HepG2 (cell line): ENCODE data around the gene ATF6. TPM values are rescaled to one million over a fixed set of nuclear protein-coding genes. Genes with fewer than 3 reads are reported as not detected.

Experiments
- ATF4 ChIP-seq, 2 experiments: fragments of 450-650 bp in 1 of 2; sonication (generic) in 1 of 2; formaldehyde crosslinking; IDR thresholded peaks; 2 replicates each; pipeline versions ENCODE4 v1.5.0 to v1.8.0; 2020 to 2022; ENCODE audit warnings: mild to moderate bottlenecking in 1 of 2, missing genetic modification reagents in 1 of 2
- BHLHE40 ChIP-seq: IDR thresholded peaks from 2 replicates; pipeline ENCODE4 v1.6.1; 2011; ENCODE audit warnings: low read length, improper control_type of control experiment
- CBX5 ChIP-seq: sonication (generic); formaldehyde crosslinking; IDR thresholded peaks from 2 replicates; pipeline ENCODE4 v1.4.0; 2020; ENCODE audit warnings: missing genetic modification reagents, borderline replicate concordance
- HMGXB4 ChIP-seq, 2 experiments: sonication (generic) in 1 of 2; formaldehyde crosslinking in 1 of 2; IDR thresholded peaks; 2 replicates each; pipeline versions ENCODE4 v1.4.0 to v1.6.1; 2018 to 2020; ENCODE audit warnings: missing genetic modification reagents in 2 of 2, borderline replicate concordance in 1 of 2, low read depth in 1 of 2, mild to moderate bottlenecking in 1 of 2, missing biosample characterization in 1 of 2
- IRX3 ChIP-seq: sonication (generic); formaldehyde crosslinking; IDR thresholded peaks from 2 replicates; pipeline ENCODE4 v1.8.1; 2023; ENCODE audit warnings: mild to moderate bottlenecking, low read depth, missing genetic modification reagents, borderline replicate concordance
- MEIS2 ChIP-seq: sonication (generic); formaldehyde crosslinking; IDR thresholded peaks from 2 replicates; pipeline ENCODE4 v1.9.0; 2021; ENCODE audit warnings: mild to moderate bottlenecking, missing genetic modification reagents
- MTF2 ChIP-seq: sonication (generic); formaldehyde crosslinking; IDR thresholded peaks from 2 replicates; pipeline ENCODE4 v1.5.0; 2020; ENCODE audit warnings: missing genetic modification reagents, borderline replicate concordance
- PTBP1 ChIP-seq: fragments of 200-400 bp; formaldehyde crosslinking; IDR thresholded peaks from 2 replicates; pipeline ENCODE4 v1.6.1; 2018; ENCODE audit warnings: low read length, low read depth; ENCODE audit not compliant: poor library complexity, severe bottlenecking
- SMARCE1 ChIP-seq: fragments of 450-650 bp; IDR thresholded peaks from 2 replicates; pipeline ENCODE4 v1.6.1; 2017; ENCODE audit warnings: borderline replicate concordance
- SRSF9 ChIP-seq: fragments of 200-400 bp; formaldehyde crosslinking; IDR thresholded peaks from 2 replicates; pipeline ENCODE4 v1.6.1; 2018; ENCODE audit warnings: borderline replicate concordance, mild to moderate bottlenecking, low read depth, low read length; ENCODE audit not compliant: insufficient read depth, poor library complexity, severe bottlenecking
- SRY ChIP-seq: sonication (generic); formaldehyde crosslinking; IDR thresholded peaks from 2 replicates; pipeline ENCODE4 v1.8.0; 2022; ENCODE audit warnings: mild to moderate bottlenecking, missing genetic modification reagents
- TEF ChIP-seq: sonication (generic); formaldehyde crosslinking; IDR thresholded peaks from 2 replicates; pipeline ENCODE4 v1.5.0; 2020; ENCODE audit warnings: missing genetic modification reagents
- THAP7 ChIP-seq: sonication (generic); formaldehyde crosslinking; IDR thresholded peaks from 2 replicates; pipeline ENCODE4 v1.8.1; 2023; ENCODE audit warnings: mild to moderate bottlenecking, missing genetic modification reagents
- THYN1 ChIP-seq: sonication (generic); formaldehyde crosslinking; IDR thresholded peaks from 2 replicates; pipeline ENCODE4 v1.8.1; 2023; ENCODE audit warnings: low read depth, mild to moderate bottlenecking, moderate library complexity, missing genetic modification reagents, borderline replicate concordance
- TRIM24 ChIP-seq: sonication (generic); formaldehyde crosslinking; IDR thresholded peaks from 2 replicates; pipeline ENCODE4 v1.8.0; 2022; ENCODE audit warnings: mild to moderate bottlenecking, missing genetic modification reagents
- ZBTB1 ChIP-seq: sonication (generic); formaldehyde crosslinking; IDR thresholded peaks from 2 replicates; pipeline ENCODE4 v1.4.0; 2020; ENCODE audit warnings: missing genetic modification reagents, borderline replicate concordance
- ZBTB7A ChIP-seq: sonication (generic); formaldehyde crosslinking; IDR thresholded peaks from 2 replicates; pipeline ENCODE4 v1.8.0; 2022; ENCODE audit warnings: mild to moderate bottlenecking, missing genetic modification reagents
- ZFP41 ChIP-seq: sonication (generic); formaldehyde crosslinking; IDR thresholded peaks from 2 replicates; pipeline ENCODE4 v1.4.0; 2020; ENCODE audit warnings: mild to moderate bottlenecking, missing genetic modification reagents, borderline replicate concordance
- ZNF24 ChIP-seq: fragments of 450-650 bp; IDR thresholded peaks from 2 replicates; pipeline ENCODE4 v1.6.1; 2017; ENCODE audit warnings: antibody characterized with exemption, mild to moderate bottlenecking
- ZNF335 ChIP-seq: sonication (generic); formaldehyde crosslinking; IDR thresholded peaks from 2 replicates; pipeline ENCODE4 v1.4.0; 2020; ENCODE audit warnings: missing genetic modification reagents
- ZNF484 ChIP-seq: sonication (generic); formaldehyde crosslinking; IDR thresholded peaks from 2 replicates; pipeline ENCODE4 v1.5.1; 2020; ENCODE audit warnings: mild to moderate bottlenecking, low read depth, missing genetic modification reagents, borderline replicate concordance
- ZNF740 ChIP-seq: sonication (generic); formaldehyde crosslinking; IDR thresholded peaks from 2 replicates; pipeline ENCODE4 v1.4.0; 2020; ENCODE audit warnings: missing genetic modification reagents
- polyA plus RNA-seq, 8 experiments: library from polyadenylated mRNA; depleted of rRNA in 3 of 8; stranded (reverse) in 7 of 8; unstranded in 1 of 8; fragments of >200 nt; fragmentation: Illumina TruSeq in 4 of 8; extraction: Trizol in 4 of 8; gene quantifications; 2 replicates each; pipeline versions ENCODE4 v1.2.1 to v1.2.3, GENCODE V29; 2011 to 2016; ENCODE audit warnings: low read depth in 4 of 8, missing spikeins in 1 of 8, mixed read lengths in 1 of 8; ENCODE audit not compliant: insufficient read depth in 1 of 8
- total RNA-seq, 5 experiments: library from RNA; depleted of rRNA; stranded (reverse); fragments of >200 nt; fragmentation: Illumina TruSeq; extraction: Trizol; gene quantifications; 2 replicates each; pipeline ENCODE4 v1.2.3, GENCODE V29; 2016; ENCODE audit warnings: low read depth in 1 of 5

Gene ATF6
- total and polyA plus RNA-seq, 2 of the 13 experiments (the other 11 are each of a cell fraction or from before 2014, with no cell fraction given): 13.2 to 14.5 TPM

- no peak for TF ChIP-seq ZNF740
- no peak for TF ChIP-seq ZNF335 (CRISPR knock-in tag)
- no peak for TF ChIP-seq THAP7 (CRISPR knock-in tag)
- TF ChIP-seq ZNF484 (CRISPR knock-in tag): no peak
- no peak for TF ChIP-seq MEIS2 (CRISPR knock-in tag)
- TF ChIP-seq ZBTB1 (CRISPR knock-in tag): no peak
- TF ChIP-seq PTBP1: no peak
- no peak for TF ChIP-seq THYN1 (CRISPR knock-in tag)
- TF ChIP-seq HMGXB4 (CRISPR knock-in tag; IDR thresholded peaks at IDR 0.05; ENCODE audit: borderline replicate concordance in 1 of 2, low read depth in 1 of 2): no peak
- no peak for TF ChIP-seq TRIM24 (CRISPR knock-in tag)
- TF ChIP-seq ZBTB7A: peak; percentile 35; the same call in 1 of the 2 replicates
- TF ChIP-seq CBX5 (CRISPR knock-in tag): no peak
- TF ChIP-seq IRX3: no peak
- no peak; the same call in 1 of the 2 replicates for TF ChIP-seq MTF2 (CRISPR knock-in tag)
- no peak for TF ChIP-seq SRSF9
- TF ChIP-seq BHLHE40: no peak
- TF ChIP-seq ATF4 (CRISPR knock-in tag; IDR thresholded peaks at IDR 0.05): peak in 1 of 2 experiments; percentile 27; a peak in 1 of 4 replicates
- TF ChIP-seq ZNF24: no peak
- no peak for TF ChIP-seq ZFP41 (CRISPR knock-in tag)
- no peak for TF ChIP-seq TEF (CRISPR knock-in tag)
- TF ChIP-seq SRY: no peak
- TF ChIP-seq SMARCE1: no peak
Observed at GRCh38 chr1:161726473-161727255, 39.5 kb upstream of the ATF6 start (continued).
